DND-41 (cell line): ENCODE measurements around the gene RAB4B.
A peak's percentile ranks its signal among the peaks of the same experiment; 100 is the strongest.

Experiments
- ATAC-seq: fragments of 200-7000 bp; cut with Tn5 transposase; 3 replicates; pipeline ENCODE4 v1.9.1; 2021; ENCODE audit warnings: low read depth; ENCODE audit not compliant: insufficient read depth
- DNase-seq: peaks from one replicate; pipeline ENCODE4 v3.0.0-alpha.2; 2020
- H2AFZ ChIP-seq: 2 replicates; pipeline ENCODE4 v1.6.0; 2012; ENCODE audit warnings: low read depth, low read length
- H3K27ac ChIP-seq: 2 replicates; pipeline ENCODE4 v1.5.1; 2012; ENCODE audit warnings: low read length, inconsistent platforms
- H3K27me3 ChIP-seq: fragments of 200-600 bp; sonication (generic); 2 replicates; pipeline ENCODE4 v1.6.0; 2012; ENCODE audit warnings: low read length, mild to moderate bottlenecking, inconsistent platforms; ENCODE audit not compliant: insufficient read depth, poor library complexity
- H3K36me3 ChIP-seq: 2 replicates; pipeline ENCODE4 v1.5.1; 2012; ENCODE audit warnings: low read length, inconsistent platforms; ENCODE audit not compliant: insufficient read depth
- H3K4me1 ChIP-seq: 2 replicates; pipeline ENCODE4 v1.5.1; 2012; ENCODE audit warnings: mild to moderate bottlenecking, low read length; ENCODE audit not compliant: insufficient read depth
- H3K4me2 ChIP-seq: 2 replicates; pipeline ENCODE4 v1.6.0; 2012; ENCODE audit warnings: mild to moderate bottlenecking, moderate library complexity, low read length, inconsistent platforms; ENCODE audit not compliant: insufficient read depth
- H3K4me3 ChIP-seq, 2 experiments: fragments of 200-600 bp in 1 of 2; shearing (Covaris generic) in 1 of 2; 2 replicates each; pipeline ENCODE4 v1.5.1; 2012 to 2016; ENCODE audit warnings: inconsistent platforms in 2 of 2, low read length in 2 of 2, mild to moderate bottlenecking in 2 of 2, low read depth in 1 of 2, moderate library complexity in 1 of 2
- H3K79me2 ChIP-seq: 2 replicates; pipeline ENCODE4 v1.6.0; 2012; ENCODE audit warnings: low read length, inconsistent platforms; ENCODE audit not compliant: insufficient read depth
- H3K9ac ChIP-seq: 2 replicates; pipeline ENCODE4 v1.6.0; 2012; ENCODE audit warnings: low read depth, mild to moderate bottlenecking, inconsistent platforms, low read length, moderate library complexity
- H3K9me3 ChIP-seq: 2 replicates; pipeline ENCODE4 v1.5.1; 2012; ENCODE audit warnings: low read length, moderate library complexity, mild to moderate bottlenecking, inconsistent platforms; ENCODE audit not compliant: insufficient read depth, severe bottlenecking
- H4K20me1 ChIP-seq: 2 replicates; pipeline ENCODE4 v1.6.0; 2012; ENCODE audit warnings: low read length; ENCODE audit not compliant: insufficient read depth
- CTCF ChIP-seq: IDR thresholded peaks from 2 replicates; pipeline ENCODE4 v1.5.1; 2012; ENCODE audit warnings: borderline replicate concordance, low read length, moderate library complexity, mild to moderate bottlenecking; ENCODE audit not compliant: poor library complexity, severe bottlenecking; ENCODE audit errors: extremely low read depth
- EZH2 ChIP-seq: IDR thresholded peaks from 3 replicates; pipeline ENCODE4 v1.6.1; 2012; ENCODE audit warnings: borderline replicate concordance, low read depth, mild to moderate bottlenecking, moderate library complexity, low read length, inconsistent platforms; ENCODE audit not compliant: severe bottlenecking

The RAB4B gene

GRCh38 chr19:40798683-40799557 is 20.9 kb downstream of the RAB4B start, which contains the start of gene EGLN2:
Gene EGLN2 (plus strand): TSS chr19:40799191. CDS start chr19:40800573, 1,382 bp downstream.
- Histone ChIP-seq H3K4me3 (peak within 1 kb of the TSS; percentile 79 to 92; a peak in 3 of 4 replicates), H3K79me2 (peaks cover 51% of the 10 kb centered on the region), H3K9ac (peak within 1 kb of the TSS; percentile 92), H3K9me3 (no peaks in the 10 kb centered on the region), H2AFZ (peak within 1 kb of the TSS; percentile 85), H3K27ac (peak within 1 kb of the TSS; percentile 90), H3K36me3 (peaks cover 37% of the 10 kb centered on the region), H3K4me1 (peaks cover 51% of the 10 kb centered on the region), H4K20me1 (peaks cover 41% of the 10 kb centered on the region), H3K4me2 (peak within 1 kb of the TSS; percentile 70), H3K27me3 (no peaks in the 10 kb centered on the region)
- DNase-seq (peak; percentile 100), ATAC-seq (peak; percentile 91)
- TF ChIP-seq CTCF (no peak), EZH2 (no peak)

- H3K27me3 ChIP-seq = no peaks in the 10 kb centered on the region
- peak overlapping the region; percentile 70 for H3K4me2 ChIP-seq
- H4K20me1 ChIP-seq = peaks cover 49% of the 10 kb centered on the region
- H3K4me1 ChIP-seq = peaks cover 60% of the 10 kb centered on the region
- peaks cover 59% of the 10 kb centered on the region for H3K79me2 ChIP-seq
- H3K27ac ChIP-seq = peak overlapping the region; percentile 90
- H3K36me3 ChIP-seq = peaks cover 45% of the 10 kb centered on the region
- H3K9me3 ChIP-seq = no peaks in the 10 kb centered on the region
- H2AFZ ChIP-seq = peak overlapping the region; percentile 64
- DNase-seq = no peak
- TF ChIP-seq EZH2 = no peak
- no peak for TF ChIP-seq CTCF
- ATAC-seq = no peak
- peak overlapping the region; percentile 92 for H3K9ac ChIP-seq
- H3K4me3 ChIP-seq = peak overlapping the region; percentile 79 to 92; a peak in 3 of 4 replicates
These were observed 21.7 kb downstream of the RAB4B start for GRCh38 chr19:40799558-40800338.

GRCh38 chr19:40800339-40800996 is 22.4 kb downstream of the RAB4B start:
- ATAC-seq (no peak), DNase-seq (no peak)
- TF ChIP-seq EZH2 = no peak
- TF ChIP-seq CTCF = no peak
- peak overlapping the region; percentile 90 for H3K27ac ChIP-seq
- H3K9ac ChIP-seq = peak overlapping the region; percentile 92
- H2AFZ ChIP-seq = no peak overlapping the region
- peak overlapping the region; percentile 70 for H3K4me2 ChIP-seq
- peaks cover 66% of the 10 kb centered on the region for H3K79me2 ChIP-seq
- peaks cover 56% of the 10 kb centered on the region for H4K20me1 ChIP-seq
- no peaks in the 10 kb centered on the region for H3K9me3 ChIP-seq
- peaks cover 64% of the 10 kb centered on the region for H3K4me1 ChIP-seq
- H3K36me3 ChIP-seq = peaks cover 52% of the 10 kb centered on the region
- no peaks in the 10 kb centered on the region for H3K27me3 ChIP-seq
- H3K4me3 ChIP-seq = peak overlapping the region; percentile 79 to 92; a peak in 3 of 4 replicates
